T-helper 9 cell (primary cell): Measurements from ENCODE around the gene CLIP3.
A peak's percentile ranks its signal among the peaks of the same experiment; 100 is the strongest.
"Not testable (repeated sequence)": the region's sequence is repeated elsewhere in the genome, so short reads cannot be mapped to it uniquely, and the experiment has no call there.

Source experiments
- DNase-seq: peaks from one replicate; pipeline ENCODE4 v3.0.0-alpha.2; 2020

CLIP3 gene

DNA sequence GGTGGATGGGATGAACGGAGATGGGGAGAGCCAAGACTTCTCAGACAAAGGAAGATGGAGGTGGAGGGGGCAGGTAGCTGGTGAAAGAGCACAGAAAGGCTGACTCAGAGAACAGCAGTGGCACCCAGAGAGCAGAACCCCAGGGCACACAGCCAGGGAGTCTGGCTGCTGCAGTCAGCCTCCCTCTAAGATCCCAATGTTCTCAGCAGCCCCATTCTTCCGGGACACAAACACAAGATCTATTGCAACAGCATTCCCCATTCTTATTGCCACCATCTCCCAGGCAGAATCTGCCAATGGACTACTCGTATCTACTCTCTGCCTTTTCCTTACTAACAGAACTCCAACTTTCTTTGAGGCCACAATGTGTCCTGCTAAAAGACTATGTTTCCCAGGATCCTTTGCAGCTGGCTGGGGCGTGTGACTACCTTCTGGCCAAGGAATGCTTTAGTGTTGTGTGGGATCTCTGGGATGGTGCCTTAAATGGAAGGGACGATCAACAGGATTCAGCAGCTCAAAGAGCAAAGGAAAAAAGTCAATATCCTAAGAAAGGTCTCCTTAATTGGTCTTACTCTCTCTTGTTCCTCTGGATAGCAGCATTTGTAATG is 13.9 kb upstream of the CLIP3 start:
- DNase-seq = no peak

DNA sequence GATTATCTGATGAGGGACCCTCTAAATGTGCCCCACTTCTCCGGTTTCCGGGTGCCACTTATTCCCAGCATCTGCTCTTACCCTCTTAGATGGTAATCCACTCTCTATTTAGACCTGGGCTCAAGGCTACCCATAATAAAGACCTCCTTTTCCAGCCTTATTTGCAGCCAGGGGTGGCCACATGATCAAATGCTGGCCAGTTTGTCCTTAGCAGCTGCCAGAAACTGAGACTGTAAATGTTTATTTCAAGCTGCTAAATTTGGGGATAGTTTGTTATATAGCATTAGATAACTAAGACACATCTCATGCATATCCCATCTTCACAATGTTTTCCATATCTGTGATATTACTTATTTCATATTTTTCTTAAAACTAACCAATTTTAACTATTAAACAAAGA is 11.3 kb upstream of the CLIP3 start:
- no peak for DNase-seq

DNA sequence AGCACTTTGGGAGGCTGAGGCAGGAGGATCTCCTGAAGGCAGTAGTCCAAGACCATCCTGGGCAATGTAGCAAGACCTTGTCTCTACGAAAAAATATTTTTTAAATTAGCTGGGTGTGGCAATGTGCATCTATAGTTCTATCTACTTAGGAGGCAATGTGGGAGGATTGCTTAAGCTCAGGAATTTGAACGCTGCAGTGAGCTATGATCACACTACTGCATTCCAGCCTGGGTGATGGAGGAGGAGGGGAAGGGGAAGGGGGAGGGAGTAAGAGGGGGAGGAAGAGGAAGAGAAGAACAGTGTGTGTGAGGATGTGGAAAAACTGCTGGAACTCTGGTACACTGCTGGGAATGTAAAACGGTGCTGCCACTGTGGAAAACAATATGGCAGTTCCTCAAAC is 9.2 kb upstream of the CLIP3 start:
- DNase-seq = no peak

- not testable (repeated sequence) for DNase-seq
These were observed 8.4 kb upstream of the CLIP3 start for GRCh38 chr19:36041092-36041491.

DNA sequence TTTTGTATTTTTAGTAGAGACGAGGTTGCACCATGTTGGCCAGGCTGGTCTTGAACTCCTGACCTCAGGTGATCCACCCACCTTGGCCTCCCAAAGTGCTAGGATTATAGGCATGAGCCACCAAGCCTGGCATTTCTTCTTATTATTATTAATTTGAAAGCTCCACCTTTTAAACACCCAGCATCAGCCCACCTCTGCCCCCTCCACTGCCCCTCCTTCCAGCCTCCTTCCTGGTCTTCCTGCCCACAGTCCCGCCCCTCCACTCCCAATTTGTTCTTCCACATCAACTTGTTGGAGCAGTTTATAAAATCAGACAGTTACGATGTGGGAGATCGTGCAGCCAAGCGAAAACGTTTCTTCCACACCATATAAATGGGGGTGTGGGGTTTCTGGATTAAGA is 7.8 kb upstream of the CLIP3 start:
- DNase-seq = no peak

DNA sequence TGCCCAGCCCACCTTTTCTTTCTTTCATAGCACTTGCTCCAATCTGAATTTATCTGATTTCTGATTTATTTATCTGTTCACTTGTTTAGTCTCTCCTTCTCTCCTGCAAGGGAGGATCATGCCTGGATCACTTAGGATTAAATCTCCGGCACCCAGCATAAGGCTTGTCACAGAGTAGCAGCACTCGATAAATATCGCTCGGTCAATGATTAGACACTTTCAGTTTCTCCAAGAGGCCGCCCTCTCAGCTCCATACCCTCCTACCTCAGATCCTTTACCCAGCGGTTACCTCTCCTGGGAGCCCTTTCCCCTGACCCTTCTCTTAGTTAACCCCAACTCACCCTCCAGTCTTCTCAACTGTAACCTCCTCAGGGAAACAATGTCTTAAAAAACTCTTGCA is 1.4 kb downstream of the CLIP3 start:
- DNase-seq = no peak

DNA sequence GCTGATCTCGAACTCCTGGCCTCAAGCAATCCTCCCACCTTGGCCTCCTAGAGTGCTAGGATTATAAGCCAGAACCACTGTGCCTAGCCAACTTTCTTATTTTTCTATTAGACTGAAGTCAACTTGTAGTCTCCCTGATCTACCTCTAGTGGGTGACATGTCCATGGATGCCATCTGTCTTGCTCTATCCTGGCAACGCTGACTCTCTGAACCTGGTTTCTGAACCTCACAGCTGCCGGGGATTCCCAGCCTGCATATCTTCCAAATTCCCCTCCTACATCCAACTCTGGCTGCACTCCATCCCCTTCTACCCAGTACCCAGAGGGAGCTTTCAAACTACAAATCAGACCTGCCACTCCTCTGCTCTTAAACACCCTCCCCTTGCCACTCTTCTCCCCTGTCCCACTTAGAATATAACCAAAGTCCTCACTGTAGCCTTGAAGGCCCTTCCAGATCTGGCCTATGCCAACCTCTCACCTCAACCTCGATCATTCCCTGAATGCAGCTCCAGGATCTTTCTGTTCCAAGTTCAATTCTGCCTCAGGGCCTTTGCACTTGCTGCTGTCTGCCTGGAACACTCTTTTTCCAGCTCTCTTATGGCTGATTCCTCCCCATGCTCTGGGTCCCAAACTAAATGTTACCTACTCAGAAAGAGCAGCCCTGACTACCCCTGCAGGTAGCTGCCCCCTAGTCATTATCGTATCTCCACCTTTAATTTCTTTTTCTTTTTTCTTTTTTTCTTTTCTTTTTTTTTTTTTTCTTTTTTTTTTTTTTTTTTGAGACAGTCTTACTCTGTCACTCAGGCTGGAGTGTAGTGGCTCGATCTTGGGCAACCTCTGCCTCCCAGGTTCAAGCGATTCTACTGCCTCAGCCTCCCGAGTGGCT is 2.2 kb downstream of the CLIP3 start:
- DNase-seq = no peak

DNA sequence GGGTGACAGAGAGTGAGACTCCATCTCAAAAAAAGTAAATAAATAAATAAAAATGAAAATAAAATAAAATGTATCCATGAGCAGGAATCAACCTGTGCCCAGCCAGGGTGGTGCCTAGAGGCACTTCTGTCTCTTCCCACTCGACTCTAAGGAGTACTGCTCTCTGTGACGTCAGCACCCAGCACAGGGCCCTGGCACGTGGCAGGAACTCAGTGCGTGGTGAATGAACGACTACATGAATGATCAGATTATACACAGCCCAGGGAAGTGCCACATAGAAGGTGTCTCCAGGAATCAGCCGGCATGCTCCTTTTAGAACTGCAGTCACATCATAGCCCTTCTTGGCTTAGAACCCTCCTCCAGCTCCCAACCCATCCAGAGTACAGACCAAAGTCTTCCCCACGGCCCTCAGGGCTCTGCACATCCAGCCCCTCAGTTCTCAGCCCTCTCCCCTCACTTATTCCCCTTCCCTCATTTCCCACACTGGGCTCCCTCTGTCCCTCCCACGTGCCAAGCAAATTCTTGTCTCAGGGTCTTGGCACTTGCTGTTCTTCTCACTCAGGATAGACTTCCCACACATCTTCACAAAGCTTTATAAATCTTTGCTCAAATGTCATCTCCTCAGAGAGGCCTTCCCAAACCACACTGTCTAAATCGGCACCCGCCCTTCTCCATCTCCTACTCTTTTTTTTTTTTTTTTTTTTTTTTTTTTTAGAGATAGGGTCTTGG is 4.2 kb downstream of the CLIP3 start:
- DNase-seq = no peak

- DNase-seq = no peak
These were observed 5.0 kb downstream of the CLIP3 start for GRCh38 chr19:36027696-36028095.

DNA sequence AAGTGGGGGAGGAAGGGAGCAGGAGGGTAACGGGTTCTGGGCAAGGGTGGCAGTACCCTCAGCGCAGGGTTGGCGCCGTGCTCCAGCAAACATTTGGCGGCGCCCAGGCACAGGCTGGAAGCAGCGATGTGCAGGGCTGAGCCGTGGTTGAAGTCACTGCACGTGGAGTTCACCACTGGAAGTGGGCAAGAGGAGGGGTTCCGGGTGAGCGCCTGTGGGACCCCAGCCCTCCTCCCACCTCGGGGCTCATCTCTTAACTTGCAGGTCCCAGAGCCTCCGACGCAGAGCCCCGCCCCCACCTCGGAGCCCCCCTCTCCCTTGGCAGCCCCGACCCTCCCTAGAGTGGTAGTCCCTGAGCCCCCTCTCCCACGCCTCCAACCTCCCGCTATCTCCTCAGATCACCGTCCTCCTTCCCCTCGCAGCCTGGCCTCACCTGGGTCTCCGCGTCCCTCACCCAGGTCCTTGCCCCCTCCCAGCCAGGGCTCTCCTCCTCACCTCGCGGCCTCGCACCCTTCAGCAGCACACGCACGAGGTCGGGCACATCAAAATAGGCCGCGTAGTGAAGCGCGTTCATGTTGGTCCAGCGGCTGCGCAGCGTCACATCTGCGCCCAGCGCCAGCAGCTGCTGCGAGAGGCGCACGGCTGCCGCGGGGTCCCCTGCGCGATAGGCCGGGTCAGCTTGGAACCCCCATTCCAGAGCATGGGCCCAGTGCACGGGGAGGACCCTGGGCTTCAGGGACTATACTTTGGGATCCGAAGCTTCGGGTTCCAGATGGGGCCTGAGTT is 6.4 kb downstream of the CLIP3 start:
- no peak for DNase-seq

DNA sequence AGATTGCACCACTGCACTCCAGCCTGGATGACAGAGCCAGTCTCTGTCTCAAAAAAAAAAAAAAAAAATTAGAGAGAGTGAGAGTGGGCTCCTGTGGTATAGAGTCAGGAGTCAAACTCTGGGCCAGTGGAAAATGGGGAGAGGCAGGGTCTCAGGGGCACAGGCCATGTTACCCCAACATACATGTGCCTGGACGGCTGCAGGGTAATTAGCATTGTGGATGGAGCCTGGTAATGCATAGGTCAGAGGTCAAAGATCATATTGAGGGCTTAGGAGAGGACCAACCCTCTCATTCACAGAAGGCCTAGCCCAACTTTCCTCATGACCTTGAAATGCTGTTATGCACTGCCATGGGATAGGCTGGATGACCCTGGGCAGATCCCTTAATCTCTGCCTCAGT is 7.1 kb downstream of the CLIP3 start:
- DNase-seq = no peak

DNA sequence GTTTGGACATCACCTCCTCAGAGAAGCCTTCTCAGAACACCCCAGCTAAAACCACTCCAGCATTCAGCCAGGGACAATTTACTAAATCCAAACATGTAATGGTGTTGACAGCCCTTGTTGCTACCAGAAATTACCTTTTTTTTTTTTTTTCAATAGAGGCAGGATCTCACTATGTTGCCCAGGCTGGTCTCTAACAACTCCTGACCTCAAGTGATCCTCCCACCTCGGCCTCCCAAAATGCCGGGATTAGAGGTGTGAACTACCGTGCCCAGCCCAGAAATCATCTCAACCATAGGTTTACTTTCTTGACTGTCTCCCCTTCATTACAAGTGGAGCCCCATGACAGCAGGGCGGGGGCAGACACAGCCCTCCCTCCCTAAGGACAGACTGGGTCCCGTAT is 9.2 kb downstream of the CLIP3 start:
- no peak for DNase-seq

GRCh38 chr19:36019061-36019670 is 13.5 kb downstream of the CLIP3 start:
- DNase-seq = no peak

DNA sequence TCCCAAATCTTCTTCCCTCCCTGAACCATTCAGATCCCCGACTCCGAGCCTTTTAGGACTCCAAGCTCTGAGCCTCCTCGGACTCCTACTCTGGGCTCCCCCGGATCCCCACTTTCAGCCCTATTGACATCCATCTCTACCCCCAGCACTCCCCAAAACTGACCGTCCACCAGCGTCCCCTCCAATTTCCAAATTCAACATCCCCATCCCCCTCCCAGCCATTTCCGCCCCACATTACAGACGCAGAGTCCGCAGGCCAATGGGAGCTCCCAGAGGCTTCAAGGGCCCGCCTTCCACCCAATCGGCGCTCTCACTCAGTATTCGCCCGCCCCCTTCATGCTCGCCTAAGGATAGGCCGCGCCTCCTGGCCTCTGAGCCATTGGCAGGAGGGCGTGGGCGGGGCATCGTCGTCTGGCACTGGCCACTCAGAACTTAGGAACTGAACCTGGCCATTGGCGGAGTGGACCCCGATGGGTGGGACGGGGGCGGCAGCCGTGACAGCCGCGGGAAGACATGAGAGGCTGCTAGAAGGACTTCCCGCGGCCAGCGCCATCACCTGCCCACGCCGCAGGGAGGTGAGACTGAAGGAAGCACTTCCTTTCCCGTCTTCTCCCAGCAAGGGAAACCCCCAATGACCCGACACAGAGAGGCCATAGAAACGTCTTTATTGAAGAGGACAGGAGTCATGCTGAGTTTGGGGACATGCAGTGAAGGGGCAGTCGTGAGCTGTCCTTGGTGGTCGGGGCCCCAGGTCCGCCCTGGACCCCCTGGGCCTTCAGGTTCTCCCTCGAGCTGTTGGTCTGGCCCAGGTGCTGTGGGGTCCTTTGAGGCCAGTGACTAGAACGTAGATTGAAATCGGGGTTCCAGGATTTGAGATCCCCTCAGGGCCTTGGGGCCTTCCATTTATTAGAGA is 18.4 kb downstream of the CLIP3 start, which contains the start of gene ALKBH6:
Gene ALKBH6, minus strand, starts transcription at position 202 of the 913 bp plus-strand sequence. CDS start 816 bp downstream, outside the sequence.
- peak; percentile 97 for DNase-seq

DNA sequence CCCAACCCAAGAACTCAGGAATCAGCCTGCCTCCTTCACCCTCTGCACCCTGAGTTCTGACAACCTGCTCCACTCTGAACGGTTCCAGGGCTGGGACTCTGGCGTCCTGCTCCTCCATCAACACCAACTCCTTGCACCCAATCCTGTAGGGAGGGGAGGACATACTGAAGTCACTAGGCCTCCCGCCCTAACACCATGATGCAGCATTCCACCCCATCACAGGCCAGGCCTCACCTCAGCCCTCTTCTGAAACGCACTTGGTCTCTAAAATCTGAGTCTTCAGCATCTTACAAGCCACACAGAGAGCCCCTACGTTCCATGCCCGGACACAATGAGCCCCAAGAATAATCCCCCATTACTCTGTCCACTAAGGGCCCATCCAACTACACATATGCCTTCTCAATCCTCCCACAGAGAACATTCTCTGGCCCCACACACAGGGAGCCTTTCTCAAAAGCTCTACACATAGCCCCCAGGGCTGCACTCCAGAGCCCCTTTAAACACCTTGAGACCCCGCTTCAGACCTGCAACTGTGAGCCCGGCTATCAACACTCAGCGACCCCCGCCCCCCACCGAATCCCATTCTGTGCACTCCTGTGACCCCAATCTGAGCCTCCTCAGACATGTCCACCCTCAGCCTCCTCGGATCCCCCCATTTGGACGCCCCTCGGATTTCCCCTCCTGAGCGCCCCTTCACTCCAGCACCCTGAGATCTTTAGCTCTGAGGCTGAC is 19.2 kb downstream of the CLIP3 start:
- DNase-seq = no peak

GRCh38 chr19:36010402-36010801 is 22.3 kb downstream of the CLIP3 start:
- no peak for DNase-seq

- DNase-seq = no peak
These were observed 22.9 kb downstream of the CLIP3 start for GRCh38 chr19:36009633-36010379.

GRCh38 chr19:36009220-36009619 is 23.5 kb downstream of the CLIP3 start:
- peak; percentile 23 for DNase-seq

GRCh38 chr19:36008336-36008978 is 24.2 kb downstream of the CLIP3 start, which contains the start of gene SYNE4:
Gene SYNE4 (minus strand): TSS chr19:36008813. CDS start chr19:36008681, 132 bp downstream.
- DNase-seq = no peak
